Measurements from ENCODE around the gene ITPK1. TPM values are rescaled to one million over a fixed set of nuclear protein-coding genes. Genes with fewer than 3 reads are reported as not detected.

Gene ITPK1
- total RNA-seq, 2 donors from 2014 or later: 77.1 to 118 TPM

DNA sequence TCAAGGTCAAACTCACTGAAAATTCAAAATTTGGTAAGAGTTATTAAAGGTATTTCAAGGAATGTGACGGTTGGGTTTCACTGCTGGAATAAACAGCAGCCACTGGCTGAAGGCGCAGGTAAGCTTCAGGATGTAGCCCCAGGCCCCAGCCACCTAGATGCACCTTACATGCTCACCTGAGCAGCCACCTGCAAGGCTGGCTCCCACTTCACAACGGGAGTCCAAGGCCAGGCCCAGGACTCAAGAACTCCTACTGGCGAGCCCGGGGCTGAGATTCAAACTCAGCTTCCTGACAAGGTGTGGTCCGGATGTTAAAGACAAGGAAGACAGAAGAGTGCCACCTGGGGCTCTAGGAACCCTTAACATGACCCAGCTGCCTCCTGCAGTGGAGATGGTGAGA is 78.4 kb downstream of the ITPK1 start:
- H3K36me3 ChIP-seq: no peaks in the 10 kb centered on the region
- no peak for DNase-seq (ENCODE audit: low spot score)
- intact Hi-C loops (cut with DNase I): no loop called here
- H3K27ac ChIP-seq: peak overlapping the region in 1 of 2 donors; percentile 19
- no peak for TF ChIP-seq POLR2A (IDR thresholded peaks at IDR 0.05)
- peaks cover 22% of the 10 kb centered on the region for H3K4me1 ChIP-seq (replicated peaks)
- no peaks in the 10 kb centered on the region for H3K27me3 ChIP-seq (replicated peaks; ENCODE audit: insufficient read depth)
- no peaks in the 10 kb centered on the region for H3K9me3 ChIP-seq
- H3K4me3 ChIP-seq: no peak overlapping the region
- 76% methylated on average over 6 of the region's 6 CpGs for WGBS

DNA sequence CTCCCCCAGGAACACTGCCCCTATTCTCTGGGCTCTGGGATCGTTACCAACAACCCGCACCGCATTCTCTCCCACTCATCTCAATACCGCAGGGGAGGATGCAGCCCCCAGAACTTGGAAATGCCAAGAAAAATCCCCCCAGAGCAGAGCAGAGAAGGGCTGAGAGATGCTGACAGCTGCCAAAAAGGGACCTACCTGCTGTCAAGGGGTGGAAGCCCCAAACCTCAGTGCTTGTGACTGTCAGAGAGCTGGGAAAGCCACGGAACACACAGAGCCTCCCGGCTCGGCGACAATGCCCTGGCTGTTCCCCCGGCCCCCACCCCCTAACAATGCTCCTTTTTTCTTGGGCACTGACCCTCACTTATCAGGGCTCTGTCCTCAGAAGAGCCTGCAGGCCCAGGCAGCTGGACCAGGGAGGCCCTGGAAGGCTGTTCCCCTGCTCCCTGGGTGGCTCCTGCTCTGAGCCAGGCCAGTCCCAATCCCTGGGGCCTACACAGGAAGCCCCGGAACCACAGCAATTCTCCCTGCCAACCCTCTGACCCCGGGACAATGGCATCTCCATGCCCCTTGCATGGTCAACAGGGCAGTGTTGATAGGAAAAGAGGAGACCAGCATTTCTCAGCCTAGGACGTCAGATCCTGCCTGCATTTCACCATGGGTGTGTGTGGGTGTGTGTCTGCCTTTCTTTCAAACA is 78.9 kb downstream of the ITPK1 start:
- TF ChIP-seq, protein P1, sequence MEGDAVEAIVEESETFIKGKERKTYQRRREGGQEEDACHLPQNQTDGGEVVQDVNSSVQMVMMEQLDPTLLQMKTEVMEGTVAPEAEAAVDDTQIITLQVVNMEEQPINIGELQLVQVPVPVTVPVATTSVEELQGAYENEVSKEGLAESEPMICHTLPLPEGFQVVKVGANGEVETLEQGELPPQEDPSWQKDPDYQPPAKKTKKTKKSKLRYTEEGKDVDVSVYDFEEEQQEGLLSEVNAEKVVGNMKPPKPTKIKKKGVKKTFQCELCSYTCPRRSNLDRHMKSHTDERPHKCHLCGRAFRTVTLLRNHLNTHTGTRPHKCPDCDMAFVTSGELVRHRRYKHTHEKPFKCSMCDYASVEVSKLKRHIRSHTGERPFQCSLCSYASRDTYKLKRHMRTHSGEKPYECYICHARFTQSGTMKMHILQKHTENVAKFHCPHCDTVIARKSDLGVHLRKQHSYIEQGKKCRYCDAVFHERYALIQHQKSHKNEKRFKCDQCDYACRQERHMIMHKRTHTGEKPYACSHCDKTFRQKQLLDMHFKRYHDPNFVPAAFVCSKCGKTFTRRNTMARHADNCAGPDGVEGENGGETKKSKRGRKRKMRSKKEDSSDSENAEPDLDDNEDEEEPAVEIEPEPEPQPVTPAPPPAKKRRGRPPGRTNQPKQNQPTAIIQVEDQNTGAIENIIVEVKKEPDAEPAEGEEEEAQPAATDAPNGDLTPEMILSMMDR (IDR thresholded peaks at IDR 0.05): no peak
- TF ChIP-seq POLR2AphosphoS5 (IDR thresholded peaks at IDR 0.05): no peak
- TF ChIP-seq POLR2A (IDR thresholded peaks at IDR 0.05): no peak
- H3K27me3 ChIP-seq (replicated peaks; ENCODE audit: insufficient read depth): no peaks in the 10 kb centered on the region
- 77% methylated on average over 11 of the region's 12 CpGs for WGBS
- DNase-seq (ENCODE audit: low spot score): no peak
- H3K36me3 ChIP-seq: no peaks in the 10 kb centered on the region
- H3K9me3 ChIP-seq: no peaks in the 10 kb centered on the region
- H3K4me1 ChIP-seq (replicated peaks): peaks cover 22% of the 10 kb centered on the region
- intact Hi-C loops (cut with DNase I): no loop called here
- peak overlapping the region in 1 of 2 donors; percentile 19 for H3K27ac ChIP-seq
- H3K4me3 ChIP-seq: no peak overlapping the region

DNA sequence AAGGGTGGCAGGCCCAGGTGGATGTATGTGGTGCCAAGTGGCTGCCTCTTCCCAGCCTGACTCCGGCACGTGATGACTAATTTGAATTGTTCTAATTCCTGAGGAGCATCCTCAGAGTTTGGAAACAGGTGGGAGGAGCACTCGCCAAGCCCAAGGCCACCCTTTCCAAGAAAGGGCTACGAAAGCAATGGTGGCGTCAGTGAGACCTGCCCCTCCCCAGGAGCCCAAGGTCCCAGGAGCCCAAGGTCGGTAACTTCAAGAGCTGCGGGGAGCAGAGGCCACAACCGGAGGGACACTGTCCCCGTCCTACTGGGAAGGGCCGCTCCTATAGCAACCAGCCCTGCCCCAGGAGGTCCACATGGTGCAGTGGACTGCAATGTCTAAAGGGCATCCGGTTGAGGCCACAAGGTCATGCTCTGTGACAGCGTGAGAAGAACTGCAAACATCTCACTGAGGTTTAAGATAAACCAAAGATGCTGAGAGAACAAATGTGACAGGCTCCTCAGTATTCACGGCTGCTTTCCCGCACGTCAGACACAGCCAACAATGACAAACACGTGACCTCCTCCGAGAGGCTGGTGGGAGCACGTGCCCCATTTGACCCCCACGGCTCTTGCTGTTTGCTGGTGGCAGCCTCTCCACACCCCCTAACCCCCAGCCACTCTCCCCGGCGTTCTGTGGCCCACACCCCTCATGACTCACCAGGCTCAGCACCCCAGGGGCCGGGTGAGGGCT is 79.6 kb downstream of the ITPK1 start:
- DNase-seq (ENCODE audit: low spot score): no peak
- Histone ChIP-seq H3K27me3 (replicated peaks; ENCODE audit: insufficient read depth) (no peaks in the 10 kb centered on the region), H3K4me1 (replicated peaks) (peaks cover 25% of the 10 kb centered on the region), H3K4me3 (no peak overlapping the region), H3K9me3 (no peaks in the 10 kb centered on the region), H3K27ac (no peak overlapping the region), H3K36me3 (no peaks in the 10 kb centered on the region)
- intact Hi-C loops (cut with DNase I): no loop called here
- 74% methylated on average over 22 of the region's 22 CpGs for WGBS
- no peak for TF ChIP-seq POLR2AphosphoS5 (IDR thresholded peaks at IDR 0.05)
- no peak for TF ChIP-seq POLR2A (IDR thresholded peaks at IDR 0.05)
- TF ChIP-seq, protein P1 (IDR thresholded peaks at IDR 0.05): no peak

DNA sequence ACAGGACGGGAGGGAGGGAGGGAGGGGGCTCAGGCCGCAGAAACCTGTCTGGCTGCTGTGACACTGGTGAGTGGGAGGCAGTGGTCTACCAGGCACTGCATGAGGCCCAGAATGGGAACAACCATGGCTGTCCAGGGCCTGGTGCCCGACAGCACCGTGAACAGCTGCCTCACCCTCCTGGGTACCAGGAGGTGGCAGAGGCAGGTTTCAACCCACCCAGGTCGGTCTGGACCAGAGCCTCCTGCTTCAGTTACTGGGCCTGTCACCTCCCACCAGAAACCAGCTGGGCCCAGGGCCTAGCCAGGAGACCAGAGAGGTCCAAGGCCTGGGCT is 80.2 kb downstream of the ITPK1 start:
- TF ChIP-seq POLR2AphosphoS5 (IDR thresholded peaks at IDR 0.05): no peak
- no peak for TF ChIP-seq POLR2A (IDR thresholded peaks at IDR 0.05)
- TF ChIP-seq, protein P1 (IDR thresholded peaks at IDR 0.05): no peak
- Histone ChIP-seq H3K4me1 (replicated peaks) (peaks cover 21% of the 10 kb centered on the region), H3K4me3 (no peak overlapping the region), H3K27me3 (replicated peaks; ENCODE audit: insufficient read depth) (no peaks in the 10 kb centered on the region), H3K9me3 (no peaks in the 10 kb centered on the region), H3K36me3 (no peaks in the 10 kb centered on the region), H3K27ac (no peak overlapping the region)
- intact Hi-C loops (cut with DNase I): no loop called here
- 92% methylated on average over 5 of the region's 5 CpGs for WGBS
- DNase-seq (ENCODE audit: low spot score): no peak

GRCh38 chr14:93034671-93034994 is 81.1 kb downstream of the ITPK1 start:
- WGBS: 84% methylated on average over 5 of the region's 5 CpGs
- no peak for TF ChIP-seq POLR2AphosphoS5 (IDR thresholded peaks at IDR 0.05)
- TF ChIP-seq POLR2A (IDR thresholded peaks at IDR 0.05): no peak
- TF ChIP-seq, protein P1 (IDR thresholded peaks at IDR 0.05): no peak
- H3K27me3 ChIP-seq (replicated peaks; ENCODE audit: insufficient read depth): no peaks in the 10 kb centered on the region
- H3K4me3 ChIP-seq: no peak overlapping the region
- H3K4me1 ChIP-seq (replicated peaks): peaks cover 12% of the 10 kb centered on the region
- no peaks in the 10 kb centered on the region for H3K36me3 ChIP-seq
- no peak for DNase-seq (ENCODE audit: low spot score)
- intact Hi-C loops (cut with DNase I): no loop called here
- no peaks in the 10 kb centered on the region for H3K9me3 ChIP-seq
- no peak overlapping the region for H3K27ac ChIP-seq

Measured in prostate gland (tissue), 2 donors.